GM23338 (cell line): ENCODE measurements around the gene TINAGL1.

Source experiments
- CREB1 ChIP-seq: fragments of 250-450 bp; sonication (Bioruptor Pico); IDR thresholded peaks from 2 replicates; pipeline ENCODE4 v1.5.0; 2020; ENCODE audit warnings: low read depth, mild to moderate bottlenecking, moderate library complexity
- CTCF ChIP-seq, 2 experiments: fragments of 200-600 bp in 1 of 2; sonication (generic) in 1 of 2; conservative IDR thresholded peaks; 2 replicates each; pipeline versions ENCODE4 v1.5.1 to v1.6.1; 2016 to 2017; ENCODE audit warnings: antibody characterized with exemption in 2 of 2, low read depth in 2 of 2, mild to moderate bottlenecking in 2 of 2, moderate library complexity in 1 of 2
- EZH2 ChIP-seq: fragments of 200-600 bp; sonication (generic); IDR thresholded peaks from one replicate; pipeline ENCODE4 v1.8.0; 2017; ENCODE audit warnings: antibody characterized with exemption, mild to moderate bottlenecking, low read depth; ENCODE audit not compliant: unreplicated experiment
- EZH2phosphoT487 ChIP-seq: fragments of 200-600 bp; sonication (generic); IDR thresholded peaks from one replicate; pipeline ENCODE4 v1.8.1; 2018; ENCODE audit warnings: antibody characterized with exemption; ENCODE audit not compliant: unreplicated experiment
- JUNB ChIP-seq: IDR thresholded peaks from one replicate; pipeline ENCODE4 v1.6.1; 2016; ENCODE audit warnings: antibody characterized with exemption; ENCODE audit not compliant: unreplicated experiment
- NANOG ChIP-seq: IDR thresholded peaks from 2 replicates; pipeline ENCODE4 v1.6.1; 2016; ENCODE audit warnings: antibody characterized with exemption, borderline replicate concordance
- POLR2AphosphoS5 ChIP-seq: IDR thresholded peaks from 2 replicates; pipeline ENCODE4 v1.6.1; 2016; ENCODE audit warnings: antibody characterized with exemption, low read depth
- STAT1 ChIP-seq: IDR thresholded peaks from one replicate; pipeline ENCODE4 v1.6.1; 2016; ENCODE audit warnings: antibody characterized with exemption; ENCODE audit not compliant: unreplicated experiment
- ZNF114 ChIP-seq: fragments of 250-450 bp; sonication (Bioruptor Pico); IDR thresholded peaks from 2 replicates; pipeline ENCODE4 v1.5.0; 2020; ENCODE audit warnings: mild to moderate bottlenecking, moderate library complexity
- ZNF331 ChIP-seq: fragments of 250-450 bp; sonication (Bioruptor Pico); IDR thresholded peaks from 2 replicates; pipeline ENCODE4 v1.5.0; 2020; ENCODE audit warnings: low read depth, mild to moderate bottlenecking, moderate library complexity
- ZNF462 ChIP-seq: fragments of 250-450 bp; sonication (Bioruptor Pico); IDR thresholded peaks from 2 replicates; pipeline ENCODE4 v1.5.0; 2020; ENCODE audit warnings: mild to moderate bottlenecking, moderate library complexity
- TF ChIP-seq, protein P1 (sequence below): IDR thresholded peaks from one replicate; pipeline ENCODE4 v1.6.1; 2018; ENCODE audit warnings: antibody characterized with exemption; ENCODE audit not compliant: unreplicated experiment

DNA sequence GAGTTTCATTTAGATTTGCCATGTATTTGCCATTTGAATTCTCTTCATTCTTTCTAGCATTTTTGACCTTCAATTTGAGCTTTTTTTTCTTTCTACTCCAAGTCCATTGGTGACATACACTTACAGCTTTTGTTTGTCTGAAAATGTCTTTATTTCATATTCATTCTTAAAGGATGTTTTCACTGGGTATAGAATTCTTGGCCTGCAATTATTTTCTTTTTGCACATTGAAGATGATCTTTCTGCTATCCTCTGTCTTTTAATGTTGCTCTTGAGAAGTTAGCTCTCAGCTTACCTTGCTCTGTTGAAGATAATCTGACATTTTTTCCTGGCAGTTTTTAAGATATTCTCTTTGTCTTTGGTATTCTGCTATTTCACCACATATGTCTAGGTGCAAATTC is 16.6 kb upstream of the TINAGL1 start:
- no peak for TF ChIP-seq CTCF (conservative IDR thresholded peaks at IDR 0.05; ENCODE audit: low read depth in 2 of 2)
- TF ChIP-seq EZH2phosphoT487, result no peak
- no peak for TF ChIP-seq POLR2AphosphoS5
- TF ChIP-seq, protein P1, sequence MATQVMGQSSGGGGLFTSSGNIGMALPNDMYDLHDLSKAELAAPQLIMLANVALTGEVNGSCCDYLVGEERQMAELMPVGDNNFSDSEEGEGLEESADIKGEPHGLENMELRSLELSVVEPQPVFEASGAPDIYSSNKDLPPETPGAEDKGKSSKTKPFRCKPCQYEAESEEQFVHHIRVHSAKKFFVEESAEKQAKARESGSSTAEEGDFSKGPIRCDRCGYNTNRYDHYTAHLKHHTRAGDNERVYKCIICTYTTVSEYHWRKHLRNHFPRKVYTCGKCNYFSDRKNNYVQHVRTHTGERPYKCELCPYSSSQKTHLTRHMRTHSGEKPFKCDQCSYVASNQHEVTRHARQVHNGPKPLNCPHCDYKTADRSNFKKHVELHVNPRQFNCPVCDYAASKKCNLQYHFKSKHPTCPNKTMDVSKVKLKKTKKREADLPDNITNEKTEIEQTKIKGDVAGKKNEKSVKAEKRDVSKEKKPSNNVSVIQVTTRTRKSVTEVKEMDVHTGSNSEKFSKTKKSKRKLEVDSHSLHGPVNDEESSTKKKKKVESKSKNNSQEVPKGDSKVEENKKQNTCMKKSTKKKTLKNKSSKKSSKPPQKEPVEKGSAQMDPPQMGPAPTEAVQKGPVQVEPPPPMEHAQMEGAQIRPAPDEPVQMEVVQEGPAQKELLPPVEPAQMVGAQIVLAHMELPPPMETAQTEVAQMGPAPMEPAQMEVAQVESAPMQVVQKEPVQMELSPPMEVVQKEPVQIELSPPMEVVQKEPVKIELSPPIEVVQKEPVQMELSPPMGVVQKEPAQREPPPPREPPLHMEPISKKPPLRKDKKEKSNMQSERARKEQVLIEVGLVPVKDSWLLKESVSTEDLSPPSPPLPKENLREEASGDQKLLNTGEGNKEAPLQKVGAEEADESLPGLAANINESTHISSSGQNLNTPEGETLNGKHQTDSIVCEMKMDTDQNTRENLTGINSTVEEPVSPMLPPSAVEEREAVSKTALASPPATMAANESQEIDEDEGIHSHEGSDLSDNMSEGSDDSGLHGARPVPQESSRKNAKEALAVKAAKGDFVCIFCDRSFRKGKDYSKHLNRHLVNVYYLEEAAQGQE, result no peak
- no peak for TF ChIP-seq CREB1 (CRISPR knock-in tag)
- no peak for TF ChIP-seq STAT1
- TF ChIP-seq ZNF114, result no peak
- TF ChIP-seq EZH2, result no peak
- TF ChIP-seq ZNF462 (CRISPR knock-in tag), result no peak
- TF ChIP-seq JUNB, result no peak
- no peak for TF ChIP-seq NANOG
- TF ChIP-seq ZNF331 (CRISPR knock-in tag), result no peak
